ENCODE data around the gene LINC01488. TPM values are rescaled to one million over a fixed set of nuclear protein-coding genes. Genes with fewer than 3 reads are reported as not detected.

The LINC01488 gene
- total RNA-seq, 1 experiment from 2014 or later: not detected

DNA sequence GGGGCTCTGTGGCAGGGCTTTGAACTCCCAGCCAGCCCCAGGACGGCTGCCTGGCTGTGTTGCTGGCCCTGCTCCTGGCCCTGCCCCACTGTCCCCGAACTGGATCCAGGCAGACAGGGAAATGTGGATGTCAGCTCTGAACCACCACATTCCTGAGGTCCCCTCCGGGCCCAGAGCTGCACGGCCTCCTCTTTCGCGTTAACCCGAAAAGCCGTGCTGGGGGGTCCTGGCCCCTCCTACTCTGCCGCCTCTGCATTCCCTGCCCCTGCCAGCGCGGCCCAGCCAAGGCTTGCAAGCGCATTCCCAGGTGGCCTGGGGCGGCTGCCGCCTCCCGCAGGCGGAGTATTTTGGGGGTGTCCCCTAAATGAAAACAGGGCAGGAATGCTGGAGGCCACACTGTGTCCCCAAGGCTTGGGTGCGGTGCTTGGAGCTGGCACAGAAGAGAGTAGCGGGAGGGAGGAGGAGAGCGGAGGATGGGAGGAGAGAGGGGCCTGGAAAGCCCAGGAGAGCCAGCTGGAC, 5.4 kb downstream of the LINC01488 start:
- no peak for DNase-seq
- no peaks in the 10 kb centered on the region for H3K36me3 ChIP-seq (replicated peaks; ENCODE audit: control insufficient read depth, insufficient read depth, low read length)
- H3K4me3 ChIP-seq (ENCODE audit: insufficient read depth, low read depth, low read length): no peak overlapping the region
- no peaks in the 10 kb centered on the region for H3K27me3 ChIP-seq (ENCODE audit: control insufficient read depth, insufficient read depth, low read length)

DNA sequence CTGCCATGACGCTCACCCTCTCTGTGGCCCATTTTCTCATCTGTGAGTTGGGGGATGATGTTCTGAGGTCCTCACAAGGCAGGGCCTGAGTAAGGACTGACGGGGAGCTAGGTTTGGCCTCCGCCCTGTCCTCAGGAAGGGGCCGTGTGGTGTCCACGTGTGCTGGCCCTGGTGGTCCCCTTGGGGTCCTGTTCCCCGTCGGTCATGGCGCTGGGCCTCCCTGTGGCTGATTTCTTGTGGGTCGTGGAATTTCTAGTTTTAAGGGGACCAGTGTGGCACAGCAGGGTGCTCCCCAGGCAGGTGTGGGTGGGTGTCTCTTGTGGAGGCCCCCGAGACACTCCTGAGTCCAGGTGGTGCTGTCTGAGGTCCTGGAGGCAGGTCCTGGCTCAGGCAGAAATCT, 5.9 kb downstream of the LINC01488 start:
- Histone ChIP-seq H3K4me3 (ENCODE audit: insufficient read depth, low read depth, low read length) (no peak overlapping the region), H3K36me3 (replicated peaks; ENCODE audit: control insufficient read depth, insufficient read depth, low read length) (no peaks in the 10 kb centered on the region), H3K27me3 (ENCODE audit: control insufficient read depth, insufficient read depth, low read length) (no peaks in the 10 kb centered on the region)
- DNase-seq: no peak

DNA sequence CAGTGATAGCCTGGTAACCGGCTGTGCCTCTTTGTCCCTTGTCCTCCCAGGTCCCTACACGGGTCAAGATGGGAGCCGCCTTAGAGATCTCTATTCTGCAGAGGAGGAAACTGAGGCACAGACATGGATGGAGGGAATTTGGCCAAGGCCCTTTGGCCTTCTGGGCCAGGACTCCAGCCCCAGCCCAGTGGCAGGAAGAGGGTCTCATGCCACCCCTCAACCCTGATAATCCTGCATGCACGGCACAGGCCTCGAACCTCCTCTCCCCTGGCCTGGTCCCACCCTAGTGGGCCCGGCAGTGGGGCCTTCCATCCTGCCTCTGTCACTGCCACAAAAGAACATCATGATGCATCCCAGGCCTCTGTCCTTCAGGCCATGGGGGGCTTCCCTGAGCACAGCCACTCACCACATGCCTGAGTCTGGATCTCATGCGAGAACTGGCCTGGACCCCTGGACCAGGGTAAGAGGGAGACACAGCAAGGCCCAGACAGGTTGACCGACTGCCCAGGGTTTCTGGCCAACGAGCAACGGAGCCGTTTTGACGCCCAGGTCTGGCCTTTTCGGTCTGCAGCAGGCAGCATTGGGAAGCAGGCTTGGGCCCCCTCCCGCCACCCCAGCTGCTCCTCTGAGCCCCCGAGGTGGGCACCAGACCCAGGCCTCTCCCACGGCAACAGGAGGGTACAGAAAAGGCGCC, 6.5 kb downstream of the LINC01488 start:
- Histone ChIP-seq H3K36me3 (replicated peaks; ENCODE audit: control insufficient read depth, insufficient read depth, low read length) (no peaks in the 10 kb centered on the region), H3K27me3 (ENCODE audit: control insufficient read depth, insufficient read depth, low read length) (no peaks in the 10 kb centered on the region), H3K4me3 (ENCODE audit: insufficient read depth, low read depth, low read length) (no peak overlapping the region)
- no peak for DNase-seq

DNA sequence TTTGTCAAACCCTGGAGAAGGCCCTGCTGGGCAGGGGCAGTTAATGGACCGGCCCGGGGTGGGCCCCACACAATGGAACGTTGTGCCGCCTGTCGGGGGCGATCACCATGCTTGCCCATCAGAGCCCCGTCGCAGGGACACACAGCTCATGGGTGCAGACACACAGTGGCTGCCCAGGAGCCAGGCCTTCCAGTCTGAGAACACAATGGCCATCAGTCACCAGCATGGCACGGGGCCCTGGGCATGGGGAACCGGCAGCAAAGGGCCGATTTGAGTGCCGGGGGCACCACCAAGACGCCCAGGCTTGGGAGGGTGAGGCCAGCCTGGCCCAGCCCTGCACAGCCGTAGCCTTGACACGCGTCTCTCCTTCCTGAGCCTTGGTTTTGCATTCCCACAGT, 7.1 kb downstream of the LINC01488 start:
- H3K36me3 ChIP-seq (replicated peaks; ENCODE audit: control insufficient read depth, insufficient read depth, low read length): no peaks in the 10 kb centered on the region
- no peaks in the 10 kb centered on the region for H3K27me3 ChIP-seq (ENCODE audit: control insufficient read depth, insufficient read depth, low read length)
- no peak overlapping the region for H3K4me3 ChIP-seq (ENCODE audit: insufficient read depth, low read depth, low read length)
- DNase-seq: no peak

DNA sequence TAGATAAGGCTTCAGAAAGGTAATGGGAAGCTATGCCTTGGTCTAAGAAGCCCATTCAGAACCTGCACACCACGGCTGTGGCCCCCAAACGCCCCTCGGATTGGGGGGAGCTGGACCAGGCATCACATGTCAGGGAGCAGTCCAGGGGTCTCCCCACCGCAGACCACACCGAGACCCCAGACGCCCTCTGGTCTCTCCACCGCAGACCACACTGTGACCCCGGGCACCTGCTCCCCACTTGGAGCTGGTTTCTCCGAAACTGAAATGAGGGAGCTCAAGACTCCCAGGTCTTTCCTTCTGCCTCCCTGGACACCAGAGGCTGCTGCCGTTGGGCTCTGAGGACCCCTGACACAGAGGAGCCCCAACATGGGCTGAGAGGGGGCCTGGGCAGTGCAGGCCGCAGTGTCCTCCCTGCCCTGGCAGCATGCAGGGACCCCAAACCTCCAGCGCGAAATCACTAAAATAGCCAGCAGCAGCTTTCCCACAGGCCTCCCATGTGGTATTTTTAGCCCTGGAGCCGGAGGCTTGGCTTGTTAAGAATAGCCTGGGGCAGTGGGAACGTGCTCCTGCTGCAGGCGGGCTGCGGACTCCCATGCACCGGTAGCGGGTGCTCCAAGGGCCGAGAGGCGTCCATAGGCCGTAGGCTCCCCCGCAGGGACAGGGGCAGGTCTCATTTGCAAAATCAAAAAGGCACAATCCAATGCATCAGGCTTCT, 7.7 kb downstream of the LINC01488 start:
- Histone ChIP-seq H3K36me3 (replicated peaks; ENCODE audit: control insufficient read depth, insufficient read depth, low read length) (no peaks in the 10 kb centered on the region), H3K27me3 (ENCODE audit: control insufficient read depth, insufficient read depth, low read length) (no peaks in the 10 kb centered on the region), H3K4me3 (ENCODE audit: insufficient read depth, low read depth, low read length) (no peak overlapping the region)
- no peak for DNase-seq

DNA sequence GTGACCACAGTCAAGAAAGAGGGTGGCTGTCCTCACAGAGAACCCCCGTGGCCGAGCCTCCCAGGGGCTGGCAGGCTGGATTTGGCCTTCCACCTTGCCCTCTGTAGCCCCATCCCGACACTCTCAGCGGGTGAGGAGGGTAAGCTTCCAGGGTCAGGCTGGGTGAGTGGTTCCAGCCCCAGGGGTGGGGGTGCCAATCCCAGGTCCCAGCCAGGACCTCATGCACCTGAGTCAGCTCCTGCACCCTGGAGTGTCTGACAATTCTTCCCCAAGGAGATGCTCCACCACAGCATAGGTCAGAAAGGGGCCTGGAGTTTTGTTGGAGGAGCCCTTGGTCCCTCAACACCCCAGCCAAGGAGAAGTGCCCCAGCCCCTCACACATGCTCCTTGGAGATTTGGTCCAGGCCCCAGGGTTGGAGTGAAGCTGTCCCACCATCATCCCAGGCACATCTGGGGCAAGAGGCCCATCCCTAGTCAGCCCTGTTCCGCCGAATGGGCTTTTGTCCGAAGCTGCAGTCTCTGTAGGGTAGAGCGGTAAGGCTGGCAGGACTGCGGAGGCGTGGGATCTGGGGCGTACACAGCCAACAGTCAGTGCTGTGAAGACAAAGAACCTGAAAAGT, 8.4 kb downstream of the LINC01488 start:
- Histone ChIP-seq H3K27me3 (ENCODE audit: control insufficient read depth, insufficient read depth, low read length) (no peaks in the 10 kb centered on the region), H3K36me3 (replicated peaks; ENCODE audit: control insufficient read depth, insufficient read depth, low read length) (no peaks in the 10 kb centered on the region), H3K4me3 (ENCODE audit: insufficient read depth, low read depth, low read length) (no peak overlapping the region)
- DNase-seq: no peak

DNA sequence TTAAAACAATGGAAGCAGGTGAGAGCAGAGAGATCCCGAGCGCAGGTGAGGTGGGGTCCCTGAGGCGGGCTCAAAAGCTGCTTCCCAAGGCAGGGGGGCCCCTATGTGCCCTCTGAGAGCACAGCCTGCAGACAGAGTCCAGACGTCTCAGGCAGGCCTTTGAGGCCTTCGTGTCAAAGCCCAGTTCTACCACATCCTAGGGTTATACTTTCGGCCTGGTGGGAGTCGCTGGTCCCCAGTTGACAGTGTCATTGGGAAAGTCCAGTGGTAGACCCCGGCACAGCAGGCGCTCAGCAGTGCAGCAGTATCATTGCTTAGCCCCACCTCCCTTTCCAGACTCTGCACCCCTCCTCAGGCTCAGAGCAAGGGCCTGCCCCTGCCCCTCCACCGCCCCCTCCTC, 9.1 kb downstream of the LINC01488 start:
- Histone ChIP-seq H3K36me3 (replicated peaks; ENCODE audit: control insufficient read depth, insufficient read depth, low read length) (no peaks in the 10 kb centered on the region), H3K27me3 (ENCODE audit: control insufficient read depth, insufficient read depth, low read length) (no peaks in the 10 kb centered on the region), H3K4me3 (ENCODE audit: insufficient read depth, low read depth, low read length) (no peak overlapping the region)
- DNase-seq: peak; percentile 58

DNA sequence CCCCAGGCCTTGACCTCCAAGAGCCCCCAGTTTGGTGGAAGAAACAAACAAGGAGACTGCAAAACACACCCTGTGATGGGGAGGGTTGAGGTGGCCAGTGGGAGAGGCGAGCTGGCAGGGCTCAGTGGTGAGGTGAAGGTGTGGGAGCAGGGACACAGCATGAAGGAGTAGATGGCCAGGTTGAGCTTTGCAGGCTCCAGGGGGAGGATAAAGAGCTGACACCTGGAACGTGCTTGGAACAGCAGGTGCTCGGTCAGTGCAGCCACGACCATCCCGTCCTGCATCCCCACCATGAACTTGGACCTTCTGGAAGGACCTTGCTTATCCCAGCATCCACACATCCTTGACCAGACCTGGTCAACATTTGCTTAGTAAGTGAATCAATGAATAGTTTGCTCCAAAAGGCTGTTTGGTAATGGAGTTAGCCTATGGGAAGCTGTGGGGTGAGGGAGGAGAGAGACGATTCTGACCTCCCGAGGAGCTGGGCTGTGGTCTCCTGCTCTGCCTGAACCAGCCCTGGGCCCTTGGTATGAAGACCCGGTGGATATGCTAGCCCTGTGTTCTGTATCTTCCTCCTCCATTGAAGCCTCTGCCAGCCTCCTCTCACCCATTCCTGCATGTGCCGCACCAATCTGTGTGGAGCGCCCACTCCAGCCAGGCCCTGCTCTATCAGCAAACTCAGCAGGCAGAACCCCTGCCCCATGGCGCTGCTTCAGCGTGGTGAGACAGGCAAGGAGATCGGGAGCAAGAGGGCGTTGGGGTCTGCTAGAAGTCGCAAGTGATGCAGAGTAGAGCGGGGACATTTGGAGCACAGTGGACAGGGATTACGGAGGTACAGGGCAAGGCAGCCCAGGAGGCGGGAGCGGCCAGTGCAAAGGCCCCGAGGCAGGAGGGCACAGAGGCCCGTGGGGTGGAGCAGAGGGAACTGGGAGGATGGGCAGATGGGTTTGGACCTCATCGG, 9.9 kb downstream of the LINC01488 start:
- Histone ChIP-seq H3K4me3 (ENCODE audit: insufficient read depth, low read depth, low read length) (no peak overlapping the region), H3K36me3 (replicated peaks; ENCODE audit: control insufficient read depth, insufficient read depth, low read length) (no peaks in the 10 kb centered on the region), H3K27me3 (ENCODE audit: control insufficient read depth, insufficient read depth, low read length) (no peaks in the 10 kb centered on the region)
- peak; percentile 36 for DNase-seq

DNA sequence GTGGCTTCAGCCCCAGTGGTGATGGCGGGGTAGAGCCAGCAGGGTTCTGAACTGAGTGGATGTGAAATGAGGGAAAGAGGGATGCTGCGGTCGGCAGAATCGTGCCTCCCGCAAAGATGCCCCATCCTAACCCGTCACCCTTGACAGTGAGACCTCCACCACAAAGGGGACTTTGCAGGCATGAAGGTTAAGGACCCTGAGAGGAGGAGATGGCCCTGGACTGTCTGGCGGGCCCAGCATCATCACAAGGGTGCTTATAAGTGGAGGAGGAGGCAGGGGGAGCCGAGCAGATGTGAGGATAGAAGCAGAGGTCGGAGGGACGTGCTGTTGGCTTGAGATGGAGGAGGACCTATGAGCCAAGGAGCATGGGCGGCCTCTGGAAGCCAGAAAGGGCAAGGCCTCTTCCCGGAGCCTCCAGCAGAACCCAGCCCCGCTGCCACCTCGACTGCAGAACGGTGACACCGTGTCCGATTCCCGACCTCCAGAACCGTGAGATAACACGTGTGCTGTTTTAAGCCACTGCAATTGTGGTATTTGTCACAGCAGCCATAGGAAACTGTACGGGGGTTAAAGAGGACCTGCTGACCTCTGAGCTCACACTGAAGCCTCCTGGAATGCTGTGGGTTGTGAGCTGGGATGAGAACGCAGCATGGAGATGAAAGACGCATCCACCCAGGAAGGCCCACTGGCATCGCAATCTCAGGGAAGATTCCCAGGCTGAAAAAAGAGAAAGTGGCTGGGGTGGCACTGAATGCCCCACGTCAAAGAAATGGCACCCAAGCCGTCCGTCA, 10.9 kb downstream of the LINC01488 start:
- DNase-seq: peak; percentile 39
- no peak overlapping the region for H3K4me3 ChIP-seq (ENCODE audit: insufficient read depth, low read depth, low read length)
- no peaks in the 10 kb centered on the region for H3K36me3 ChIP-seq (replicated peaks; ENCODE audit: control insufficient read depth, insufficient read depth, low read length)
- H3K27me3 ChIP-seq (ENCODE audit: control insufficient read depth, insufficient read depth, low read length): no peaks in the 10 kb centered on the region

DNA sequence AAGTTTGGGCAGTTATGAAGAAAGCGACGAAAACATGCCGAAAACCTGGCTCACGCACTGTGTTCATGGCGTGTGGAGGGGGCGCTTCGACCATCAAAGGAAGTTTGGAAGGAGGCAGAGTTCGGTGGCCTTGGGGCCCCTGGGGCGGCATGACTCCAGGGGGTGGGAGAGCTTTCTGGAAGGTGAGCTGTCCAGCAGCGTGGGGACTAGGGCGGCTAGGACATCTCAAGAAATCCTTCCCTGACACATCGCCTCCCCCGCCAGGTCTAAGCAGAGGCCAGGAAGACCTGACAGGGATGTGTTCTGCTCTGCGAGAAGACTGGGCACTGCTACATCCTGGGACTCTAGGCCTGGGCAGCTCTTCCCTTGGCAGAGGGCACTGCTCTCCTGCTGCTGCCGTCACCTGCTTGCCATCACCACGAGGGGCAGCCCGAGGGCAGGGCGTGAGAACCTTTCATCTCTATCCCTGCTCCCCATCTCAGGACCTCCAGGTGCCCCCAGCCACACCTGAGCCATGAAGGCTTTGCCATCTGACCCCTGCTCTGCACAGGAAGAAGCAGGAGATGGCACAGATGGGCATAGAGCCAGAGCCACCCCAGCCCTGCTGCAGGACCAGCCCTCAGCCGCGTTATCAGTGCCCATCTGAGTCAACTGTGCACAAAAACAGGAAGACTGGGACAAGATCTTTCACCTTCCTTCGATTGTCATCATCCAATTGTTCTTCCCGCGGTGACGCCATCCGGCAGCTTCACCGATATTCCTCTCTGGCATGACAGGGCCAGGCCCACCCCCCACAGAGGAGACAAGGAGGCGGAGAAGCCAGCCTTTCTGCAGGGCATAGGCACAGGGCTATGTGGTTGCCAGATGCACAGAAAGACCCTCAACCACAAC, 12.7 kb downstream of the LINC01488 start:
- Histone ChIP-seq H3K27me3 (ENCODE audit: control insufficient read depth, insufficient read depth, low read length) (no peaks in the 10 kb centered on the region), H3K4me3 (ENCODE audit: insufficient read depth, low read depth, low read length) (no peak overlapping the region), H3K36me3 (replicated peaks; ENCODE audit: control insufficient read depth, insufficient read depth, low read length) (no peaks in the 10 kb centered on the region)
- peak; percentile 41 for DNase-seq

DNA sequence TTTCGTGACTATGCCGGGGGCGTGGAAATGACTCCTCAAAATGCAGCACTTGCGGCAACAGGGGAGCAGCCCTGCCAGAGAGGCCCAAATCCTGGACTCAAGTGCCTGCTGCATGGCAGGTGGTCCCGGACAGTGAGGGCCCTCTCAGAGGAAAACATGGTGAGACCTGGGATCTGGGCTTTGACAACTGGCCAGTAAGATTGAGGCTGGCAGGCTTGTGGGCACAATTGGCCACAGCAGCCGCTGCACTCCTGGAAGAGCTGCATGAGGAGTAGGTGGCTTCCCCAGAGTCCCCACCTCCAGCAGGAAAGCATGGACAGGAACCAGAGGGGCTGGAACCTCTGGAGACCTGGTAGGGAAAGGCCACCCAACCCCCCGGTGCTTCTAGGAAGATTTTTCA, 13.4 kb downstream of the LINC01488 start:
- no peak overlapping the region for H3K4me3 ChIP-seq (ENCODE audit: insufficient read depth, low read depth, low read length)
- no peaks in the 10 kb centered on the region for H3K27me3 ChIP-seq (ENCODE audit: control insufficient read depth, insufficient read depth, low read length)
- DNase-seq: peak; percentile 33
- H3K36me3 ChIP-seq (replicated peaks; ENCODE audit: control insufficient read depth, insufficient read depth, low read length): no peaks in the 10 kb centered on the region

DNA sequence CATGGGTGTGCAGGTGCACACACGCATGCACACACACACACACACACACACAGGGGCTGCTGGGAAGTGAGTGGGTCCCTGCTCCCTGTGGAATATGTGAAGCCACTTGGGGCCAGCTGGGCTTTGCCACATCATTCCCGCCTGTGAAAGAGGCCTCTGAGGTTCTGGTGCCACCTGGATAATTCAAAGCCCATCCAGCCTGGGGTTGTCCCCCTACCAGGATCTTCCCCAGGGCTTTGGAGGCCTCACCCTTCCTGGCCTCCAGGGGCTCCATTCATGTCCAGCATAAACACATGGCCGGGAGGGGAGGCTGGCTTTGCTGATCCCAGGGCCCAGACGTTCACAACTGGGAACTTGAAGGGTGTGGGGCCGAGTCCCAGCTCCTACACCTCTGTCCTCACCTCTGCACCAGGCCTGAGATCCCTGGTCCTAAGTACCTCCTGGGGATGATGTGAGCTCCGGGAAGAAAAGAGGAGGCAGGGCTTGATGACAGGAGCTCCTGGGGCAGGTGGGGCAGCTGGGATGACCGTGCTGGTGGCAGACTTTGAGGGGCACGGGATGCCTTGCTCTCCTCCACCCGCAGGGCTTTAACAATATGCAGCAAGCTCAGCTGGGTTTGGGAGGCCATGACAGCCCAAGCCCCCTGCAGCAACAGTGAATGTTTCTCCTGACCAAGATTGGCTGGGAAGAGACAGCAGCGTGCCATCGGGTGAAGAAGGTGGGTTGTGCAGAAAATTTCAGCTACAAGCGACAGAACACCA, 14.2 kb downstream of the LINC01488 start:
- Histone ChIP-seq H3K36me3 (replicated peaks; ENCODE audit: control insufficient read depth, insufficient read depth, low read length) (no peaks in the 10 kb centered on the region), H3K27me3 (ENCODE audit: control insufficient read depth, insufficient read depth, low read length) (no peaks in the 10 kb centered on the region), H3K4me3 (ENCODE audit: insufficient read depth, low read depth, low read length) (no peak overlapping the region)
- DNase-seq: peak; percentile 49

All from H7 (cell line).